ENCODE data around the gene BRPF3.

DNA sequence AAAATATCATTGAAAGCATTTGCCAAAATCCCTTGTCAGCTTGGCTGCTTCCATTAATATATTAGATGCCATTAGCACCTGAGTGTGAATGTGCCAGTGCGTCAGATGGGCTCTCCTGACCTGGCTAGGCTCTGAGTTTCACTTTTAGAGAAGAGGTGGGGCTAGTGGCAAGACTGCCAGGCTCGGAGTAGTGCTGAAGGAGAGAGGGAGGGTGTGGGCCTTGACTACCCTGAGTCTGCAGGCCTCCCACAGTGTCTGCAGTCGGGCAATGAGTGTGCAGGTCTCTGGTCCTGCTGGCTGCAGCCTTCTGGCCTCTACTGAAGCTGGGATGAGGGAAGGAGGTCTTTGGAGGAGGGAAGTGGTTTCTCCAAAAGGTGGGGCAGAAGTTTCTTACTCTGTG lies 38.8 kb downstream of the BRPF3 start:
- TF ChIP-seq, protein P1, sequence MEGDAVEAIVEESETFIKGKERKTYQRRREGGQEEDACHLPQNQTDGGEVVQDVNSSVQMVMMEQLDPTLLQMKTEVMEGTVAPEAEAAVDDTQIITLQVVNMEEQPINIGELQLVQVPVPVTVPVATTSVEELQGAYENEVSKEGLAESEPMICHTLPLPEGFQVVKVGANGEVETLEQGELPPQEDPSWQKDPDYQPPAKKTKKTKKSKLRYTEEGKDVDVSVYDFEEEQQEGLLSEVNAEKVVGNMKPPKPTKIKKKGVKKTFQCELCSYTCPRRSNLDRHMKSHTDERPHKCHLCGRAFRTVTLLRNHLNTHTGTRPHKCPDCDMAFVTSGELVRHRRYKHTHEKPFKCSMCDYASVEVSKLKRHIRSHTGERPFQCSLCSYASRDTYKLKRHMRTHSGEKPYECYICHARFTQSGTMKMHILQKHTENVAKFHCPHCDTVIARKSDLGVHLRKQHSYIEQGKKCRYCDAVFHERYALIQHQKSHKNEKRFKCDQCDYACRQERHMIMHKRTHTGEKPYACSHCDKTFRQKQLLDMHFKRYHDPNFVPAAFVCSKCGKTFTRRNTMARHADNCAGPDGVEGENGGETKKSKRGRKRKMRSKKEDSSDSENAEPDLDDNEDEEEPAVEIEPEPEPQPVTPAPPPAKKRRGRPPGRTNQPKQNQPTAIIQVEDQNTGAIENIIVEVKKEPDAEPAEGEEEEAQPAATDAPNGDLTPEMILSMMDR (conservative IDR thresholded peaks at IDR 0.05) = no peak
- TF ChIP-seq ZFX (IDR thresholded peaks at IDR 0.05) = no peak
